Natural killer cell (primary cell): ENCODE data around the gene PLAAT2. TPM values are rescaled to one million over a fixed set of nuclear protein-coding genes. Genes with fewer than 3 reads are reported as not detected.
"Not testable (repeated sequence)": the region's sequence is repeated elsewhere in the genome, so short reads cannot be mapped to it uniquely, and the experiment has no call there.

Experiments
- ATAC-seq, 3 donors: fragments of 150-1000 bp in 2 of 3; fragments of 200-7000 bp in 1 of 3; cut with Tn5 transposase; 1 replicate in 1 of 3; 2 replicates in 2 of 3; pipeline ENCODE4 v1.10.0; 2021; ENCODE audit warnings: mild to moderate bottlenecking in 2 of 3, moderate library complexity in 2 of 3
- DNase-seq, 2 donors: peaks; one replicate each; pipeline versions ENCODE4 v3.0.0 to v3.0.0-alpha.2; 2013 to 2021; ENCODE audit warnings: mixed read lengths in 1 of 2
- H3K27ac ChIP-seq: one replicate; pipeline ENCODE4 v1.5.1; 2013; ENCODE audit warnings: mild to moderate bottlenecking, low read length
- H3K27me3 ChIP-seq: one replicate; pipeline ENCODE4 v1.6.1; 2013; ENCODE audit warnings: low read length; ENCODE audit not compliant: control insufficient read depth, insufficient read depth
- H3K36me3 ChIP-seq: one replicate; pipeline ENCODE4 v1.6.1; 2013; ENCODE audit warnings: low read length; ENCODE audit not compliant: control insufficient read depth, insufficient read depth
- H3K4me1 ChIP-seq: one replicate; pipeline ENCODE4 v1.6.1; 2013; ENCODE audit warnings: low read length; ENCODE audit not compliant: control insufficient read depth, insufficient read depth
- H3K4me3 ChIP-seq: one replicate; pipeline ENCODE4 v1.5.1; 2013; ENCODE audit warnings: low read length
- H3K9me3 ChIP-seq: one replicate; pipeline ENCODE4 v1.6.1; 2013; ENCODE audit warnings: low read length; ENCODE audit not compliant: control insufficient read depth, insufficient read depth
- H3K27ac Mint-ChIP-seq, 2 donors: one replicate each; pipeline ENCODE4 v1.8.0; 2022; ENCODE audit warnings: mild to moderate bottlenecking in 2 of 2, mixed read lengths in 2 of 2, moderate library complexity in 1 of 2
- H3K27me3 Mint-ChIP-seq, 2 donors: one replicate each; pipeline ENCODE4 v1.8.0; 2022; ENCODE audit warnings: low read depth in 2 of 2, mixed read lengths in 2 of 2
- H3K36me3 Mint-ChIP-seq: one replicate; pipeline ENCODE4 v1.8.0; 2022; ENCODE audit warnings: mixed read lengths
- H3K4me1 Mint-ChIP-seq, 2 donors: one replicate each; pipeline ENCODE4 v1.8.0; 2022; ENCODE audit warnings: mixed read lengths in 2 of 2
- H3K4me3 Mint-ChIP-seq: one replicate; pipeline ENCODE4 v1.8.0; 2022; ENCODE audit warnings: mild to moderate bottlenecking, moderate library complexity, mixed read lengths
- H3K9me3 Mint-ChIP-seq, 2 donors: one replicate each; pipeline ENCODE4 v1.8.0; 2022; ENCODE audit warnings: mixed read lengths in 2 of 2
- WGBS: methylation state at CpG from one replicate; pipeline ENCODE4 v1.1.7; 2013; ENCODE audit warnings: missing lambda C conversion rate; ENCODE audit not compliant: insufficient coverage; 5-methylcytosine and 5-hydroxymethylcytosine counted together
- intact Hi-C: fragments of 100-400 bp; cut with micrococcal nuclease; formaldehyde crosslinking; loops from one replicate; pipeline ENCODE4 v1.14.2; 2022
- total RNA-seq, 4 donors: library from RNA; stranded (reverse); fragments of 120-200 nt in 1 of 4; gene quantifications; one replicate each; pipeline versions ENCODE4 v1.2.3 to v1.2.4, GENCODE V29; 2013 to 2022
- TF ChIP-seq, protein P1 (sequence below): fragments of 200-600 bp; IDR thresholded peaks from one replicate; pipeline ENCODE4 v1.8.0; 2022; ENCODE audit warnings: antibody characterized with exemption

The PLAAT2 gene
- total RNA-seq, 3 donors from 2014 or later (not counting 1 experiment from before 2014, with no cell fraction given): 1.6 to 5.6 (median 4.6) TPM

DNA sequence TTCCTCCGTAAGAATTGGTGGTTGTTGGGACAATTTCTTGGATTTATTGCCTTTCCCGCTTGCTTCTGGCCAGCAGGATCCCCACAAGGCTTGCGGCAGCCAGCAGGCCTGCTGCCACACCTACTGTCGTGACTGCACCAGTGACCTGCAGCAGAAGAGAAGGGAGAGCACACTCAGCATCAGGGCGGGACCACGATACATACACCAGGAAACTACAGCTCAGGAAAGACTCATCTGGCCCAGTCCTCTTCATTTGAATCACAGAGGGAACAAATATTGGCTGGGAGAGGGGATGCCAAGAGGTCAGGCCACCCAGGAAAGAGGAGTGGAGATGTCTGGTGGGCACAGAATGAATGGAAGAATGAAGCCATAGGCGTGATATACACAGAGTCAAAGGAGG lies 10.3 kb downstream of the PLAAT2 start:
- no peak overlapping the region for H3K4me3 ChIP-seq
- TF ChIP-seq, protein P1, sequence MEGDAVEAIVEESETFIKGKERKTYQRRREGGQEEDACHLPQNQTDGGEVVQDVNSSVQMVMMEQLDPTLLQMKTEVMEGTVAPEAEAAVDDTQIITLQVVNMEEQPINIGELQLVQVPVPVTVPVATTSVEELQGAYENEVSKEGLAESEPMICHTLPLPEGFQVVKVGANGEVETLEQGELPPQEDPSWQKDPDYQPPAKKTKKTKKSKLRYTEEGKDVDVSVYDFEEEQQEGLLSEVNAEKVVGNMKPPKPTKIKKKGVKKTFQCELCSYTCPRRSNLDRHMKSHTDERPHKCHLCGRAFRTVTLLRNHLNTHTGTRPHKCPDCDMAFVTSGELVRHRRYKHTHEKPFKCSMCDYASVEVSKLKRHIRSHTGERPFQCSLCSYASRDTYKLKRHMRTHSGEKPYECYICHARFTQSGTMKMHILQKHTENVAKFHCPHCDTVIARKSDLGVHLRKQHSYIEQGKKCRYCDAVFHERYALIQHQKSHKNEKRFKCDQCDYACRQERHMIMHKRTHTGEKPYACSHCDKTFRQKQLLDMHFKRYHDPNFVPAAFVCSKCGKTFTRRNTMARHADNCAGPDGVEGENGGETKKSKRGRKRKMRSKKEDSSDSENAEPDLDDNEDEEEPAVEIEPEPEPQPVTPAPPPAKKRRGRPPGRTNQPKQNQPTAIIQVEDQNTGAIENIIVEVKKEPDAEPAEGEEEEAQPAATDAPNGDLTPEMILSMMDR: no peak
- WGBS: 64% methylated on average over 7 of the region's 7 CpGs
- peak overlapping the region; percentile 93 for H3K27ac ChIP-seq
- H3K36me3 Mint-ChIP-seq: no peaks in the 10 kb centered on the region
- peak overlapping the region; percentile 97 to 98 for H3K27ac Mint-ChIP-seq
- no peaks in the 10 kb centered on the region for H3K36me3 ChIP-seq
- no peaks in the 10 kb centered on the region for H3K9me3 ChIP-seq
- ATAC-seq: no peak
- DNase-seq: peak in 1 of 2 donors; percentile 27
- peak overlapping the region; percentile 85 for H3K4me3 Mint-ChIP-seq
- peaks cover 64 to 66% of the 10 kb centered on the region in 2 donors for H3K4me1 Mint-ChIP-seq
- peaks cover 48% of the 10 kb centered on the region for H3K4me1 ChIP-seq
- H3K27me3 ChIP-seq: no peaks in the 10 kb centered on the region
- intact Hi-C loops: loop anchor here (1.0 to 5.0 kb wide), 3 partner anchors 17 to 59 kb away; partner anchors contain the start of genes PLAAT3 and PLAAT4
- no peaks in the 10 kb centered on the region for H3K27me3 Mint-ChIP-seq
- H3K9me3 Mint-ChIP-seq: no peaks in the 10 kb centered on the region

DNA sequence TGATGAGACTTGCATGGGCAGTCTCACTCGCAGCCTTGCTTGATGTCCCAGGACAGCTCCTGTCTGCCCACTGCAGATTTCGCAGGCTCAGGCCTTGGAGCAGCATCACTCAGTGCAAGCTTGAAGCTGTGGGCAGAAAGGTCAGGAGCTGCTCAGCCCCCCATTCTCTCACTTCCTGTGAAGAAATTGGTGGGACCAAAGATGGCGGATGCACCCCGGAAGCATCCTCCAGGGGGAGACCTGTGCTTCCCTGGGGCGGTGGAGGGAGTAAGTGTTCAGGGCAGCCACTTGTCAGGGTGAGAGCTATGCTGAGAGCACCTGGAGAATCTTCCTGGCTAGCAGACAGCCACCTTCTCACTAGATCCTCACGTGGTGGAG lies 11.3 kb downstream of the PLAAT2 start:
- H3K27ac Mint-ChIP-seq: peak overlapping the region; percentile 97 to 98
- H3K4me3 Mint-ChIP-seq: peak overlapping the region; percentile 85
- ATAC-seq (peak; percentile 13 to 25 (median 17)), DNase-seq (peak; percentile 37 to 73)
- no peaks in the 10 kb centered on the region for H3K9me3 Mint-ChIP-seq
- H3K36me3 Mint-ChIP-seq: peaks cover 3% of the 10 kb centered on the region
- Histone ChIP-seq H3K4me3 (peak overlapping the region; percentile 47), H3K27me3 (no peaks in the 10 kb centered on the region), H3K4me1 (peaks cover 48% of the 10 kb centered on the region), H3K27ac (peak overlapping the region; percentile 93), H3K9me3 (no peaks in the 10 kb centered on the region), H3K36me3 (peaks cover 5% of the 10 kb centered on the region)
- H3K27me3 Mint-ChIP-seq: no peaks in the 10 kb centered on the region
- TF ChIP-seq, protein P1: no peak
- intact Hi-C loops: loop anchor here (5.0 kb wide), 1 partner anchor 60 kb away; the partner anchor contains the start of gene PLAAT3
- H3K4me1 Mint-ChIP-seq: peaks cover 68 to 69% of the 10 kb centered on the region in 2 donors
- WGBS: 59% methylated on average over 5 of the region's 6 CpGs

- Mint-ChIP-seq H3K36me3 (peaks cover 8% of the 10 kb centered on the region), H3K27me3 (no peaks in the 10 kb centered on the region), H3K9me3 (no peaks in the 10 kb centered on the region), H3K4me1 (peaks cover 73 to 75% of the 10 kb centered on the region in 2 donors), H3K27ac (peak overlapping the region; percentile 97 to 98), H3K4me3 (peak overlapping the region; percentile 85)
- peaks cover 48% of the 10 kb centered on the region for H3K4me1 ChIP-seq
- no peaks in the 10 kb centered on the region for H3K27me3 ChIP-seq
- peak overlapping the region; percentile 93 for H3K27ac ChIP-seq
- ATAC-seq (no peak), DNase-seq (peak; percentile 42 to 60)
- H3K36me3 ChIP-seq: peaks cover 11% of the 10 kb centered on the region
- 17% methylated on average over 27 of the region's 27 CpGs for WGBS
- TF ChIP-seq, protein P1: no peak
- intact Hi-C loops: loop anchor here (5.0 kb wide), 1 partner anchor 61 kb away; the partner anchor contains the start of gene PLAAT3
- H3K4me3 ChIP-seq: peak overlapping the region; percentile 47
- no peaks in the 10 kb centered on the region for H3K9me3 ChIP-seq
Measured at GRCh38 chr11:63551091-63551888, 11.9 kb downstream of the PLAAT2 start.

DNA sequence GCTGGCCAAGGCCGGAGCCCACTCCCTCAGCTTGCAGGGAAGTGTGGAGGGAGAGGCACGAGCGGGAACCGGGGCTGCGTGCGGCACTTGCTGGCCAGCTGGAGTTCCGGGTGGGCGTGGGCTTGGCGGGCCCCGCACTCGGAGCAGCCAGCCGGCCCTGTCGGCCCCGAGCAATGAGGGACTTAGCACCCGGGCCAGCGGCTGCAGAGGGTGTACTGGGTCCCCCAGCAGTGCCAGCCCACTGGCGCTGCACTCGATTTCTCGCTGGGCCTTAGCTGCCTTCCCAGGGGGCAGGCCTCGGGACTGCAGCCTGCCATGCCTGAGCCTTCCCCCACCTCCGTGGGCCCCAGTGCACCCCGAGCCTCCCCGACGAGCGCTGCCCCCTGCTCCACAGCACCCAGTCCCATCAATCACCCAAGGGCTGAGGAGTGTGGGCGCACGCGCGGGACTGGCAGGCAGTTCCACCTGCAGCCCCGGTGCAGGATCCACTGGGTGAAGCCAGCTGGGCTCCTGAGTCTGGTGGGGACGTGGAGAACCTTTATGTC lies 13.0 kb downstream of the PLAAT2 start:
- H3K4me3 ChIP-seq, H3K4me3 Mint-ChIP-seq: not testable (repeated sequence)

More for the DNA sequence above, 13.0 kb downstream of the PLAAT2 start:
- intact Hi-C loops: loop anchor here (5.0 kb wide), 1 partner anchor 62 kb away; the partner anchor contains the start of gene PLAAT3
- not testable (repeated sequence) for H3K27ac ChIP-seq, DNase-seq, H3K9me3 Mint-ChIP-seq, H3K27me3 ChIP-seq, H3K9me3 ChIP-seq, ATAC-seq, H3K27me3 Mint-ChIP-seq
- H3K36me3 ChIP-seq: peaks cover 22% of the 10 kb centered on the region
- H3K36me3 Mint-ChIP-seq: peaks cover 13% of the 10 kb centered on the region
- peaks cover 66 to 75% of the 10 kb centered on the region in 2 donors for H3K4me1 Mint-ChIP-seq
- peak overlapping the region; percentile 97 to 98 for H3K27ac Mint-ChIP-seq
- H3K4me1 ChIP-seq: peaks cover 51% of the 10 kb centered on the region
- 97% methylated on average over 31 of the region's 31 CpGs for WGBS
